Left ventricle myocardium inferior (tissue), 1 donor: ENCODE results near the gene CCNJL. TPM values are rescaled to one million over a fixed set of nuclear protein-coding genes. Genes with fewer than 3 reads are reported as not detected.

Experiments
- DNase-seq: peaks from one replicate; pipeline ENCODE4 v3.0.0-alpha.2; 2020
- H3K27ac ChIP-seq: fragments of 200-600 bp; replicated peaks from 2 replicates; pipeline ENCODE4 v1.8.0; 2021
- H3K27me3 ChIP-seq: fragments of 200-600 bp; 2 replicates; pipeline ENCODE4 v1.8.0; 2021; ENCODE audit warnings: low read depth
- H3K36me3 ChIP-seq: fragments of 200-600 bp; 2 replicates; pipeline ENCODE4 v1.8.0; 2021
- H3K4me1 ChIP-seq: fragments of 200-600 bp; 2 replicates; pipeline ENCODE4 v1.8.0; 2021
- H3K4me3 ChIP-seq: fragments of 200-600 bp; 2 replicates; pipeline ENCODE4 v1.8.0; 2021; ENCODE audit warnings: mild to moderate bottlenecking, moderate library complexity
- H3K9me3 ChIP-seq: fragments of 200-600 bp; replicated peaks from 2 replicates; pipeline ENCODE4 v1.8.0; 2021
- intact Hi-C: fragments of 100-400 bp; cut with micrococcal nuclease; formaldehyde crosslinking; loops from one replicate; pipeline ENCODE4 v1.11.0; 2022
- long read RNA-seq: library from polyadenylated mRNA; unstranded; transcript quantifications from one replicate; pipeline ENCODE4 v2.0.0, GENCODE V29; 2021
- total RNA-seq: library from RNA; stranded (reverse); fragmentation: NEBNext Ultra II Directional; extraction: Animal tissue kit (Norgen Biotek cat#: 25700); gene quantifications from one replicate; pipeline ENCODE4 v1.2.1, GENCODE V29; 2021
- TF ChIP-seq, protein P1 (sequence below): fragments of 200-600 bp; IDR thresholded peaks from 2 replicates; pipeline ENCODE4 v1.8.0; 2021; ENCODE audit warnings: antibody characterized with exemption, mild to moderate bottlenecking, borderline replicate concordance
- donor health status: DM: no; HTN: yes; CAD: no; lungs with severe emphysema.

The CCNJL gene, protein sequence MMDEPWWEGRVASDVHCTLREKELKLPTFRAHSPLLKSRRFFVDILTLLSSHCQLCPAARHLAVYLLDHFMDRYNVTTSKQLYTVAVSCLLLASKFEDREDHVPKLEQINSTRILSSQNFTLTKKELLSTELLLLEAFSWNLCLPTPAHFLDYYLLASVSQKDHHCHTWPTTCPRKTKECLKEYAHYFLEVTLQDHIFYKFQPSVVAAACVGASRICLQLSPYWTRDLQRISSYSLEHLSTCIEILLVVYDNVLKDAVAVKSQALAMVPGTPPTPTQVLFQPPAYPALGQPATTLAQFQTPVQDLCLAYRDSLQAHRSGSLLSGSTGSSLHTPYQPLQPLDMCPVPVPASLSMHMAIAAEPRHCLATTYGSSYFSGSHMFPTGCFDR
- total RNA-seq: 6.5 TPM
- long read RNA-seq, transcript CCNJL-201 (6 exons, 3,171 nt): major isoform, 10 of 24 reads
- long read RNA-seq, partial matches to known transcripts: 7 of 24 reads
- long read RNA-seq, other reads (novel, unspliced or antisense): 7 of 24 reads

DNA sequence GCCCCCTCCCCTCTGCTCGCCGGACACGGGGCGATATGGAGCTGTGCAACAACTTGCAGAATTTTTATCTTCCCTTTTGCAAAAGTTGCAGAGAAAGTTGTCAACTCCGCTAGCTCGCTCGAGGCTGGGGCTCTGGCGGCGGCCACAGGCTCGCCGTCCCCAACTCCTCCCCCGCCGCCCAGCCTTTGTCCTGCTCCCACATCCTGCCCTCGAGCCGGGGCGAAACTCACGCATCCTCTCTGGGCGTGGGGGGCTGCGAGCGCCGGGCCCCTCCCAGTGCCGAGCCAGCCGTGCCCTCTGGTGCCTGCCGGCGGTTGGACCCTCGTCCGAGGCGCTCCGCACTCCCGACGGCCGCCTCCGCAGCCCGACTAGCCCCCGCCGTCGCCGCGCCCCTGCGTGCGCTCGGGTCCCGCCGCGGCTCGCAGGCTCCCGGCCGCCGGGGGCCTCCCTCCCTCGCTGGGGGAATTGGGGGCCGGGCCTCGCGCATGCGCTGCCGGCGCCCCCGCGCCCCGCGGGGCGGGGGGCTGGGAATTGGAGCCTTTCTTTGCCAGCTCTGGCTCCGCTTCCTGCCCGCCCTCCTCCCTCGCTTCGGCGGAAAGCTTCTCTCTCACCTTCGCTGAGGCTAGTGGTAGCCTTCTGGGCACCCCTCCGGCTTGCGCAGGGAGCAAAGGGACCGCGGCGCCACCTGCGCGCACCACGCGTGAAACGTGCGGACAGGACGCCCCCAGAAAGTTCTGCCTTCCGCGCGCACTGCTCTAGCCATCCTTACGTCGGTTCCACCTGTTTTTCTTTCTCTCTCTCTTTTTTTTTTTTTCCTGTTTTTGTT is at the start of gene CCNJL:
Gene CCNJL, minus strand, starts transcription at position 431 of the 826 bp plus-strand sequence. CDS start 641 bp downstream, outside the sequence.
- Histone ChIP-seq H3K27ac (peak within 1 kb of the TSS; percentile 83), H3K4me1 (peaks cover 46% of the 10 kb centered on the region), H3K36me3 (no peaks in the 10 kb centered on the region), H3K4me3 (peak within 1 kb of the TSS; percentile 85), H3K27me3 (no peaks in the 10 kb centered on the region), H3K9me3 (no peaks in the 10 kb centered on the region)
- intact Hi-C loops: no loop called here
- TF ChIP-seq, protein P1, sequence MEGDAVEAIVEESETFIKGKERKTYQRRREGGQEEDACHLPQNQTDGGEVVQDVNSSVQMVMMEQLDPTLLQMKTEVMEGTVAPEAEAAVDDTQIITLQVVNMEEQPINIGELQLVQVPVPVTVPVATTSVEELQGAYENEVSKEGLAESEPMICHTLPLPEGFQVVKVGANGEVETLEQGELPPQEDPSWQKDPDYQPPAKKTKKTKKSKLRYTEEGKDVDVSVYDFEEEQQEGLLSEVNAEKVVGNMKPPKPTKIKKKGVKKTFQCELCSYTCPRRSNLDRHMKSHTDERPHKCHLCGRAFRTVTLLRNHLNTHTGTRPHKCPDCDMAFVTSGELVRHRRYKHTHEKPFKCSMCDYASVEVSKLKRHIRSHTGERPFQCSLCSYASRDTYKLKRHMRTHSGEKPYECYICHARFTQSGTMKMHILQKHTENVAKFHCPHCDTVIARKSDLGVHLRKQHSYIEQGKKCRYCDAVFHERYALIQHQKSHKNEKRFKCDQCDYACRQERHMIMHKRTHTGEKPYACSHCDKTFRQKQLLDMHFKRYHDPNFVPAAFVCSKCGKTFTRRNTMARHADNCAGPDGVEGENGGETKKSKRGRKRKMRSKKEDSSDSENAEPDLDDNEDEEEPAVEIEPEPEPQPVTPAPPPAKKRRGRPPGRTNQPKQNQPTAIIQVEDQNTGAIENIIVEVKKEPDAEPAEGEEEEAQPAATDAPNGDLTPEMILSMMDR: no peak
- DNase-seq: peak; percentile 52

DNA sequence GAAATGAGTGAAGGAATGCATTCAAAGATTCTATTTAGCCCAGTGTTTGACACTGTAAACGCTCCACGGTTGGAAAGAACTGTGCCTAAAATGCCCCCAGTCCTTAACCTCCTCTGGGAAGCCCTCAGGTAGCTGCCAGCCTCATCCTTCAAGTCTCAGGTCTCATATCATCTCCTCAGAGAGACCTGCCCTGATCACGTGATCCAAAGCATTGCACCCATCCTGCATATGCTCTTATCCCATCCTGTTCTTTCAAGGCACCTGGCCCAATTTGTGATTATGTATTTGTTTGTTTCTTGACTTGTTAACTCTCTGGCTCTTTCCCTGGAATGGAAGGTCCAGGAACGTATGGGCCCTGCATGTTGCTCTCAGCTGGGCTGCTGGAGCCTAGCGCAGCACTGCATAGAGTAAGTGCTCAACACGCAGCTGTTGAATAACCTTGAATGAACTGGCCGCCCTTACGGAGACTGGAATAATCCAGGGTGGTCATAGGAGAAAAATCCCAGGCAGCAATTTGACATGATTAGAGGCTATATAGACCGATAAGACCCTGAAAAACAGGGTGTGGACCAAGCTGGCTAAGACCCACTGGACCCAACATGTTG is 49.4 kb upstream of the CCNJL start:
- intact Hi-C loops: no loop called here
- TF ChIP-seq, protein P1: no peak
- H3K27ac ChIP-seq: peak overlapping the region; percentile 78
- H3K36me3 ChIP-seq: no peaks in the 10 kb centered on the region
- no peaks in the 10 kb centered on the region for H3K9me3 ChIP-seq
- H3K4me3 ChIP-seq: no peak overlapping the region
- peaks cover 68% of the 10 kb centered on the region for H3K4me1 ChIP-seq
- H3K27me3 ChIP-seq: no peaks in the 10 kb centered on the region
- no peak for DNase-seq

DNA sequence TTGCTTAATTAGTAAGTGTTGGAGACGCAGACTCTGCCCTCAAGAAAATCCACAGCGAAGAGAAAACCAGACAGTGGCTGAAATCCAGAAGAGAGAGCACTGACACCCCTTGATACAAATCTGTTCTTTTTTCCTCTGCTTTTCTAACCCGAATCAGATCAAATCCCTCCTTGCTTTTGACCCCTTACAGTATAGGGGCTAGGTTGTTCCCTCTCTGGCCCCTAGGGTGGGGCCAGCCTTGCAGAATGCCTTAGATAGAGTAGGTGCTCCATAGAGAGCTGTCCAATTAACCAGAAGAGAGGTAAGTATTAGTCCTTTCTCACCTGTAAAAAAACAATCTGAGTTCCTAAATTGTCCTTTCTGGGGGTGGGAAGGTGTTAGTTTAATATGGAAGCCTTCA is 47.9 kb upstream of the CCNJL start:
- no peak for DNase-seq
- Histone ChIP-seq H3K36me3 (no peaks in the 10 kb centered on the region), H3K4me1 (peaks cover 76% of the 10 kb centered on the region), H3K9me3 (no peaks in the 10 kb centered on the region), H3K27ac (peak overlapping the region; percentile 45), H3K27me3 (no peaks in the 10 kb centered on the region), H3K4me3 (no peak overlapping the region)
- TF ChIP-seq, protein P1: no peak
- intact Hi-C loops: no loop called here

DNA sequence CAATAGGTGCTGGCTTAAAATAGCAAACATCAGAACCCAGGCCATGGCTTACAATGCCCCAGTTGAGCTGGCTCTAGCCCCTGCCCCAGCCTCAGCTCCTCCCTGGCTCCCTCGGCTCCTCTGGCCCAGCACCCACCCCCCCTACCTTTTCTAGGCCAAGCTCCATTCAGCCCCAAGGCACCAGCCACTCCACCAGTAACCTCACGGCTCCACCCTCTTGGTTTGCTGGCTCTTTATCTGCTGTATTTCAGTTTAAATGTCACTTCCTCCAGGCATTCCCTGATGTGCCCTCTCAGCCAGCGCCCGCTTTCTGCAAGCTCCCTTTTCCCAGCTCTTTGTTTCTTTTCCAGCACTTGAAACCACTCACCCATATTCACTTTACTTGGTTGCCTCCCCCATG is 47.5 kb upstream of the CCNJL start:
- DNase-seq: no peak
- H3K4me3 ChIP-seq: no peak overlapping the region
- H3K9me3 ChIP-seq: no peaks in the 10 kb centered on the region
- H3K4me1 ChIP-seq: peaks cover 76% of the 10 kb centered on the region
- no peaks in the 10 kb centered on the region for H3K36me3 ChIP-seq
- TF ChIP-seq, protein P1: no peak
- intact Hi-C loops: no loop called here
- H3K27me3 ChIP-seq: no peaks in the 10 kb centered on the region
- H3K27ac ChIP-seq: peak overlapping the region; percentile 45

DNA sequence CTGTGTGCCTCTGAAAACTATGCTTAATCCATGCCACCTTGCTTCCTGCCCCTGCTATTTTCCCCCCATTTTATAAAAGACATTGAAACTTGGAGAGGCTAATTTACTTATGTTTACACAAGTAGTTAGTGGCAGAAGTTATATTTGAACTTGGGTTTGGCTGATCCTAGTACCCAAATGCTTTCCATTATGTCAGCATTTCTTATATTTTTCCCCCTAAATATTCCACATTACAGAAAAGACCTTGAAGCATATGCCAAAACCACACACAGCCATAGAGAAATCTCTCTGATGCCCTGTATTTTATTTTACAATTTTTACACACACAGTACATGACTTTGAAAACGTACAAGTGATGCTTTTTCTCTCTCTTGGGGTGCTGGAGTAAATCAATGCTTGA is 46.9 kb upstream of the CCNJL start:
- intact Hi-C loops: no loop called here
- H3K4me1 ChIP-seq: peaks cover 76% of the 10 kb centered on the region
- TF ChIP-seq, protein P1: no peak
- no peak for DNase-seq
- H3K36me3 ChIP-seq: no peaks in the 10 kb centered on the region
- H3K4me3 ChIP-seq: no peak overlapping the region
- no peaks in the 10 kb centered on the region for H3K9me3 ChIP-seq
- peak overlapping the region; percentile 45 for H3K27ac ChIP-seq
- H3K27me3 ChIP-seq: no peaks in the 10 kb centered on the region
